Smooth muscle cell (in vitro differentiated cells): ENCODE data around the gene MID1IP1. TPM values are rescaled to one million over a fixed set of nuclear protein-coding genes. Genes with fewer than 3 reads are reported as not detected.

Experiments
- DNase-seq: peaks from one replicate; lab custom pipeline; 2025; ENCODE audit not compliant: unreplicated experiment; lab: John Stamatoyannopoulos, UW
- H2AFZ ChIP-seq: fragments of 200-600 bp; sonication (generic); 2 replicates; pipeline ENCODE4 v1.6.0; 2016; ENCODE audit warnings: antibody characterized with exemption, low read depth, mild to moderate bottlenecking
- H3F3A ChIP-seq: fragments of 200-600 bp; sonication (generic); 2 replicates; pipeline ENCODE4 v1.6.0; 2017; ENCODE audit warnings: antibody characterized with exemption, low read depth
- H3K27ac ChIP-seq: fragments of 200-600 bp; sonication (generic); 2 replicates; pipeline ENCODE4 v1.5.1; 2016; ENCODE audit warnings: low read depth, mild to moderate bottlenecking
- H3K27me3 ChIP-seq: fragments of 200-600 bp; sonication (generic); 2 replicates; pipeline ENCODE4 v1.6.1; 2016; ENCODE audit warnings: low read depth, mild to moderate bottlenecking
- H3K36me3 ChIP-seq: fragments of 200-600 bp; sonication (generic); 2 replicates; pipeline ENCODE4 v1.5.1; 2016; ENCODE audit warnings: low read depth
- H3K4me1 ChIP-seq: fragments of 200-600 bp; sonication (generic); 2 replicates; pipeline ENCODE4 v1.5.1; 2016; ENCODE audit warnings: low read depth
- H3K4me2 ChIP-seq: fragments of 200-600 bp; sonication (generic); 2 replicates; pipeline ENCODE4 v1.6.0; 2016; ENCODE audit warnings: mild to moderate bottlenecking
- H3K4me3 ChIP-seq: fragments of 200-600 bp; sonication (generic); 2 replicates; pipeline ENCODE4 v1.5.1; 2016; ENCODE audit warnings: mild to moderate bottlenecking
- H3K79me2 ChIP-seq: fragments of 200-600 bp; sonication (generic); 2 replicates; pipeline ENCODE4 v1.6.0; 2016; ENCODE audit warnings: low read depth, mild to moderate bottlenecking
- H3K9ac ChIP-seq: fragments of 200-600 bp; sonication (generic); 2 replicates; pipeline ENCODE4 v1.6.0; 2016; ENCODE audit warnings: low read depth
- H3K9me3 ChIP-seq: fragments of 200-600 bp; sonication (generic); replicated peaks from 2 replicates; pipeline ENCODE4 v1.5.1; 2016; ENCODE audit warnings: low read depth
- H4K20me1 ChIP-seq: fragments of 200-600 bp; sonication (generic); 2 replicates; pipeline ENCODE4 v1.6.0; 2016; ENCODE audit warnings: low read depth
- WGBS: methylation state at CpG from one replicate; pipeline ENCODE4 v1.1.7; 2016; ENCODE audit warnings: low lambda C conversion rate; 5-methylcytosine and 5-hydroxymethylcytosine counted together
- polyA plus RNA-seq: library from polyadenylated mRNA; unstranded; fragments of >200 nt; fragmentation: Nextera tagmentation; extraction: Ambion mirVana; gene quantifications from 2 replicates; pipeline ENCODE4 v1.2.1, GENCODE V29; 2016
- total RNA-seq: library from RNA; depleted of rRNA; stranded (reverse); fragments of >200 nt; gene quantifications from 2 replicates; pipeline ENCODE4 v1.2.3, GENCODE V29; 2014
- TF ChIP-seq, protein P1 (sequence below): fragments of 200-600 bp; sonication (generic); IDR thresholded peaks from 2 replicates; pipeline ENCODE4 v1.5.1; 2017; ENCODE audit warnings: borderline replicate concordance, mild to moderate bottlenecking, antibody characterized with exemption; ENCODE audit not compliant: insufficient read depth, poor library complexity, severe bottlenecking

The MID1IP1 gene
- total and polyA plus RNA-seq, 2 experiments from 2014 or later = 33.1 to 37.7 TPM

DNA sequence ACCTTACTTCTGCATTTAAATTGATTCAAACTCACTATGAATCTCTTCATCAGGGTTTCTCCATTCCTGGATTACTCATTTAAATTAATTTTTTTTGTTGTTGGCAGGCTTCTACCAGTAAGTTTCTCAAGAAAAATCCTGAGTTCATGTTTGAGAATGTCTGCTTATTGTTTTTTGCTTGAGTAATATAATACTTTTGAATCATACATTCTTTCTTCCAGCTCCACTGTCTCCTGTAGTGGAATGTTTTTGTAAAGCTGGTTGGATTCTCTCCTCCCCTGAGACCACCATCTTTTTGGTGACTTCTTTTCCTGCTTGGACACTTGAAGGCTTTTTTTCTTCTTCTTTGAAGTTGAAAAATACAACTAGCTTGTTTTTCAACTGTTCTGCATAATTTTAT is 4.3 kb upstream of the MID1IP1 start:
- no peaks in the 10 kb centered on the region for H3K4me1 ChIP-seq
- no peak for DNase-seq
- H4K20me1 ChIP-seq = no peaks in the 10 kb centered on the region
- H3K27ac ChIP-seq = no peak overlapping the region
- TF ChIP-seq, protein P1, sequence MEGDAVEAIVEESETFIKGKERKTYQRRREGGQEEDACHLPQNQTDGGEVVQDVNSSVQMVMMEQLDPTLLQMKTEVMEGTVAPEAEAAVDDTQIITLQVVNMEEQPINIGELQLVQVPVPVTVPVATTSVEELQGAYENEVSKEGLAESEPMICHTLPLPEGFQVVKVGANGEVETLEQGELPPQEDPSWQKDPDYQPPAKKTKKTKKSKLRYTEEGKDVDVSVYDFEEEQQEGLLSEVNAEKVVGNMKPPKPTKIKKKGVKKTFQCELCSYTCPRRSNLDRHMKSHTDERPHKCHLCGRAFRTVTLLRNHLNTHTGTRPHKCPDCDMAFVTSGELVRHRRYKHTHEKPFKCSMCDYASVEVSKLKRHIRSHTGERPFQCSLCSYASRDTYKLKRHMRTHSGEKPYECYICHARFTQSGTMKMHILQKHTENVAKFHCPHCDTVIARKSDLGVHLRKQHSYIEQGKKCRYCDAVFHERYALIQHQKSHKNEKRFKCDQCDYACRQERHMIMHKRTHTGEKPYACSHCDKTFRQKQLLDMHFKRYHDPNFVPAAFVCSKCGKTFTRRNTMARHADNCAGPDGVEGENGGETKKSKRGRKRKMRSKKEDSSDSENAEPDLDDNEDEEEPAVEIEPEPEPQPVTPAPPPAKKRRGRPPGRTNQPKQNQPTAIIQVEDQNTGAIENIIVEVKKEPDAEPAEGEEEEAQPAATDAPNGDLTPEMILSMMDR = no peak
- no peak overlapping the region for H2AFZ ChIP-seq
- H3K9me3 ChIP-seq = no peaks in the 10 kb centered on the region
- no peaks in the 10 kb centered on the region for H3K27me3 ChIP-seq
- no peaks in the 10 kb centered on the region for H3F3A ChIP-seq
- no peak overlapping the region for H3K9ac ChIP-seq
- H3K36me3 ChIP-seq = no peaks in the 10 kb centered on the region
- no peaks in the 10 kb centered on the region for H3K79me2 ChIP-seq
- no peak overlapping the region for H3K4me2 ChIP-seq
- no peak overlapping the region for H3K4me3 ChIP-seq

DNA sequence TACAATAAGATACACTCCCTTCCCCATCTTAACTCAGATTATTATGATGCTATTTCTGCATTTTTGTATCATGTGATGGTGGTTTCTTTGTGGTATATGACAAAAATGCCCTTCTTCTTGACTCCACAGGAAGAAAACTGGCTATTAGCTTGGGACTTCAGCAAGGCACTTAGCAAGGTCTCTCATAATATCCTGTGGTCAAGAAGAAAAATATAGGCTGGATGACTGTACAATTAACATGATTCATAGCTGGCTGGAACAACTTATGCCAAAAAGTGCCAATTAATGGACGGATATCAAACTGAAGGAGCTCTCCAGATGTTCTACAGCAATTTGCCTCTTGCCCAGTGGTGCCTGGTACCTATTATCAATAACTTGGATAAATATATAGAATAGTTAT is 2.3 kb upstream of the MID1IP1 start:
- no peak overlapping the region for H3K9ac ChIP-seq
- H2AFZ ChIP-seq = no peak overlapping the region
- no peak overlapping the region for H3K4me3 ChIP-seq
- TF ChIP-seq, protein P1 = no peak
- no peak overlapping the region for H3K27ac ChIP-seq
- H3K4me1 ChIP-seq = no peaks in the 10 kb centered on the region
- no peaks in the 10 kb centered on the region for H3K79me2 ChIP-seq
- H3F3A ChIP-seq = no peaks in the 10 kb centered on the region
- WGBS = 68% methylated on average over 1 of the region's 1 CpG
- DNase-seq = no peak
- no peaks in the 10 kb centered on the region for H4K20me1 ChIP-seq
- no peaks in the 10 kb centered on the region for H3K9me3 ChIP-seq
- no peaks in the 10 kb centered on the region for H3K27me3 ChIP-seq
- H3K4me2 ChIP-seq = no peak overlapping the region
- no peaks in the 10 kb centered on the region for H3K36me3 ChIP-seq

DNA sequence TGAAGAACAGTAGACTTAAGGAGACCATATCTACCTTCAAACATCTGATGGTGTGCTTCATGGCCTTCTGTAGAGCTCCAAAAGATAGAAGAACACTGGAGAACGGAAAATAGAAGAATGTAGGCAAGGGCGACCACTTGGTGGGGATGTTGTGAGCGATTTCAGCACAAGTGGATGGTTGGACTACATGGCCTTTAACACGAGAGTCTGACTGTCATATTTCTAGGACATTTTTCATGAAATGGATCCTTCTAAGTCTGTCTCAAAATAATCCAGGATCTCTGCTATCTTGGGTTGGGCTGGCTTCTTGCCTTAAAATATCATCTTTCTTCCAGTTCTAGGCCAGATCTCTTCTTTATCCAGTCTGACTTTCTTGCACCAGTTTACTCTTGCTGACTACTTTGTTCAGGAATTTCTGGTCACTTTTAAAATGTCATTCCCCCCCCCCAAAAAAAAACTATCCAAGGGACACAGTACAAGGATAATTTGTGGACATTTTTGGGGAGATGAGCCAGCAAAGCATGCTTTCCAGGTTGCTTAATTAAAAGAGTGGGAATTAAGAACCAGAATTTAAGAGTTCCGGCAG is 1.2 kb upstream of the MID1IP1 start:
- Histone ChIP-seq H3K27me3 (no peaks in the 10 kb centered on the region), H3K4me2 (no peak overlapping the region), H3K36me3 (no peaks in the 10 kb centered on the region), H2AFZ (no peak overlapping the region), H4K20me1 (no peaks in the 10 kb centered on the region), H3K79me2 (peaks cover 9% of the 10 kb centered on the region), H3K4me1 (no peaks in the 10 kb centered on the region), H3K4me3 (no peak overlapping the region), H3F3A (no peaks in the 10 kb centered on the region), H3K9ac (no peak overlapping the region), H3K9me3 (no peaks in the 10 kb centered on the region), H3K27ac (peak overlapping the region; percentile 82)
- DNase-seq = no peak
- WGBS = 69% methylated on average over 5 of the region's 5 CpGs
- TF ChIP-seq, protein P1 = no peak

DNA sequence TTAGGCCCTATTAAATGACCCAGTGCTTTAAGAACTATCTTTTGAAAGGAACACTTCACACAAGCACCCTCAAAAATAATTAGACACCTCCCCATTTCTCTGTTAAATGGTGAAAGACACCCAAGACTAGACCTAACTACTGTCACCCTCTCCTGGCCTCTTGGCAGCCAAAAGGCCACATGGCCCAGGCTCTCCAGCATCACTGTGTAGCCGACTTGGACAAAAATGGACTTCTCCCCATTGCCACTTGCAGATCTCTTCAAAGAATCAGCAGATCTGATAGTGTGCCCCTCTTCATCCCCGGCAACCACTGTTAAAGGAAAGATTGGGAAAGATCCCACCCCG is 2.0 kb downstream of the MID1IP1 start:
- no peaks in the 10 kb centered on the region for H3K36me3 ChIP-seq
- peaks cover 10% of the 10 kb centered on the region for H3K4me1 ChIP-seq
- peaks cover 27% of the 10 kb centered on the region for H3K79me2 ChIP-seq
- WGBS = 35% methylated on average over 3 of the region's 3 CpGs
- H4K20me1 ChIP-seq = no peaks in the 10 kb centered on the region
- no peaks in the 10 kb centered on the region for H3F3A ChIP-seq
- H3K27ac ChIP-seq = peak overlapping the region; percentile 83
- no peaks in the 10 kb centered on the region for H3K27me3 ChIP-seq
- TF ChIP-seq, protein P1 = no peak
- peak overlapping the region; percentile 81 for H3K4me2 ChIP-seq
- H3K9ac ChIP-seq = peak overlapping the region; percentile 14
- no peaks in the 10 kb centered on the region for H3K9me3 ChIP-seq
- peak overlapping the region; percentile 68 for H3K4me3 ChIP-seq
- no peak overlapping the region for H2AFZ ChIP-seq
- no peak for DNase-seq
